HG03565 (cell line): ENCODE data around the gene CNOT2.

Source experiments
- ATAC-seq: cut with Tn5 transposase; IDR thresholded peaks from one replicate; pipeline ENCODE4 v1.9.1; 2021; ENCODE audit warnings: mild to moderate bottlenecking, moderate library complexity; ENCODE audit not compliant: unreplicated experiment

The CNOT2 gene, protein sequence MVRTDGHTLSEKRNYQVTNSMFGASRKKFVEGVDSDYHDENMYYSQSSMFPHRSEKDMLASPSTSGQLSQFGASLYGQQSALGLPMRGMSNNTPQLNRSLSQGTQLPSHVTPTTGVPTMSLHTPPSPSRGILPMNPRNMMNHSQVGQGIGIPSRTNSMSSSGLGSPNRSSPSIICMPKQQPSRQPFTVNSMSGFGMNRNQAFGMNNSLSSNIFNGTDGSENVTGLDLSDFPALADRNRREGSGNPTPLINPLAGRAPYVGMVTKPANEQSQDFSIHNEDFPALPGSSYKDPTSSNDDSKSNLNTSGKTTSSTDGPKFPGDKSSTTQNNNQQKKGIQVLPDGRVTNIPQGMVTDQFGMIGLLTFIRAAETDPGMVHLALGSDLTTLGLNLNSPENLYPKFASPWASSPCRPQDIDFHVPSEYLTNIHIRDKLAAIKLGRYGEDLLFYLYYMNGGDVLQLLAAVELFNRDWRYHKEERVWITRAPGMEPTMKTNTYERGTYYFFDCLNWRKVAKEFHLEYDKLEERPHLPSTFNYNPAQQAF

GRCh38 chr12:70242695-70243509, at the start of gene CNOT2:
Gene CNOT2, plus strand, starts transcription at chr12:70243433. Its CDS starts 34,794 bp downstream, at chr12:70278227.
- peak; percentile 54 for ATAC-seq

GRCh38 chr12:70194076-70194475, 49.2 kb upstream of the CNOT2 start:
- no peak for ATAC-seq

DNA sequence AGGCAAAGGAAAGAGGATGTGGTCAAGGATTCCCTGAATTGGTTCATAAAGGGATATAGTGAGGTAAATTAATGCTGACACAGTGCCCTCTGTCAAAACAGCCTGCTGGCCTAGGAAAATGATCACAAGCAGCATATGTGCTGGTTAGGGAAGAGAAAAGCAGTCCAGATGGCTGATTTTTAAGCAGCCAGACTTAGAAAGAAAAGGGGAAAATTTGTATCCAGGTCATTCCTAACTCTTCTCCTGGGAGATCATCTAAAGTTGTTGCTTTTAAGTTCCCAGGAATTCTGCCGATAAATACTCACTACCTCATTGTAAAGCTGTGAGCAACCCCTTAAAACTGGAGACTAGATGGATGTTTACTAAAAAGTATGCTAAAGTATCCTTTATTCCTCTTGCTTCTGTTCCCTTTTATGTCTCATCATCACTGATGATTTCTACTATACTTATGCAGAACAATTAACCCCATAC, 46.4 kb upstream of the CNOT2 start:
- no peak for ATAC-seq

- ATAC-seq, result no peak
Measured at GRCh38 chr12:70197345-70197744, 45.9 kb upstream of the CNOT2 start.

DNA sequence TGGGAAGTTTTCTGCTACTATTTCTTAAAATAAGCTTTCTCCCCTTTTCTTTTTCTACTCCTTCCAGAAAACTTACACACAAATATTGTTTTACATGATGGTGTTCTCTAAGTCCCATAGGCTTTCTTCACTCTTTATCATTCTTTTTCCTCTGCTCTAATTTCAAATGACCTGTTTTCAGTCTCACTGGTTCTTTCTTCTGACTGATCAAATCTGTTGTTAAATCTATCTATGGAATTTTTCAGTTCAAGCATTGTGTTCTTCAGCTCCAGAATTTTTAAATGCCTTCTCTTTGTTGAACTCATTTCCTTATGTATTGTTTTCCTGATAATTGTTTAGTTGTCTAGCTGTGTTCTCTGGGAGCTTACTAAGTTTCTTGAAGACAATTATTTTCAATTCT, 29.5 kb upstream of the CNOT2 start:
- ATAC-seq, result no peak

DNA sequence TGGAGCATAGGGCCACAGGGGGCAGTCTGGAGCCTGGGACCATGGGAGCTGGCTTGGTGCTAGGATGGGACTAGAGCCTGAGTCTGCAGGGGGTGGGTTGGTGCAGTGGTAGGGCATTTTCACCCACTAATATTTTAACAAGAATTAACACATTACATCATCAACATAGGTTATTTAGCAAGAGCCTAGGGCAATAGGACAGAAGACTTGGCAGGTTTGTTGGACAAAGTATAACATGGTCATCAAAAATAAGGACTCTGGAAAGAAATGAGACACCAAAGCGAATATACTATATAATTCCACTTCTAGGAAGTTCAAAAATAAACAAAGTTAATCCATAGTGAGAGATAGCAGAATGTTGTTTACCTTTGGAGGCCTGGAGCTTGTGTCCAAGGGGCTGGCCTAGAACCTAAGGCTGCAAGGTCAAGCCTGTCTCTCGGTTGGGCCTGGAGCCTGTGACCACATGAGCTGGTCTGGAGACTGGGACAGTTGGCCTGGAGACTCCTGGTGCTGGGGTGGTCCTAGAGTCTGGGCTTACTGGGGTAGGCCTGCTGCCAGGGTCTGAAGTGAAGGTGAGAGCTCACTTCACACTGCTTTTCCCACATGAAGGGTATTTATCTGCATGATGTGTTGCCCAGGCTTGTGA, 28.1 kb upstream of the CNOT2 start:
- no peak for ATAC-seq

DNA sequence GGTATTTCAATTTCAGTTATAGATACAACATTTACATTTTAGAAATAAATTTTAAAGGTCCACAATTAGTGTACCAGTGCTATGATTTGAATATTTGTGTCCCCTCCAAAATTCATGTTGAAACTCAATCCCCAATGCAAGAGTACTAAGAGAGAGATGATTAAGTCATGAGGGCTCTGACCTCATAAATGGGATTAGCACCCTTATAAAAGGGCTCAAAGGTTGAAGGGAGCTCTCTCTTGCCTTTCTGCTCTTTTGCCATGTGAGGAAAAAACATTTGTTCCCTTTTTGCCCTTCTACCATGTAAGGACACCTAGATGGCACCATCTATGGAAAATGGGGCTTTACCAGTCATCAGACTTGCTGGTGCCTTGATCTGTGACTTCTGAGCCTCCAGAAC, 25.8 kb upstream of the CNOT2 start:
- no peak for ATAC-seq

- ATAC-seq, result no peak
Measured at GRCh38 chr12:70221626-70222025, 21.6 kb upstream of the CNOT2 start.

GRCh38 chr12:70227911-70228310, 15.3 kb upstream of the CNOT2 start:
- no peak for ATAC-seq

DNA sequence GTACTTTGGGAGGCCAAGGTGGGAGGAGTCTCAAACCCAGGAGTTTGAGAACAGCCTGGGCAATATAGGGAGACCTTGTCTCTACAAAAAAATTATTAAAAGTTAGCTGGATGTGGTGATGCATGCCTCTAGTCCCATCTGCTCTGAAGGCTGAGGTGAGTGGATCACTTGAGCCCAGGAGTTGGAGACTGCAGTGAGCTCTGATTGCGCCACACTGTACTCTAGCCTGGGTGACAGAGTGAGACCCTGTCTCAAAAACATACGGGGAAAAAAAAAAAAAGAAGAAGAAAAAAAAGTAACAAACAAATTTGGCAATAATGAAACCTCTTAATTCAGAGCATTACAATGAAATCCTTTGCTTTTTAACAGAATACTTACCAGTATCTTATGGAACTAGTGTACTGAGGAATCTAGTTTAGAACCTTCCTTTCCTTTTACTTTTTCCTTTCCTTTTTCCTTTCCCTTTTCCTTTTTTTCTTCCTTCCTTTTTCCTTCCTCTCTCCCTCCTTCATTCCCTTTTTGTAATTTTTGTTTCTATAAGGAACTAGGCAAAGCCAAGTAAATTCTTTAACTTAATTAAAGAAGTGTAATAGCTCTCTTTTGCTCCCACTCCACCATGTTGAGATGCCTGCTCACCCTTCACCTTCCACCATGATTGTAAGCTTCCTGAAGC, 12.2 kb upstream of the CNOT2 start:
- ATAC-seq, result no peak

- ATAC-seq, result no peak
Measured at GRCh38 chr12:70236990-70237389, 6.2 kb upstream of the CNOT2 start.

GRCh38 chr12:70240673-70241072, 2.6 kb upstream of the CNOT2 start:
- no peak for ATAC-seq

DNA sequence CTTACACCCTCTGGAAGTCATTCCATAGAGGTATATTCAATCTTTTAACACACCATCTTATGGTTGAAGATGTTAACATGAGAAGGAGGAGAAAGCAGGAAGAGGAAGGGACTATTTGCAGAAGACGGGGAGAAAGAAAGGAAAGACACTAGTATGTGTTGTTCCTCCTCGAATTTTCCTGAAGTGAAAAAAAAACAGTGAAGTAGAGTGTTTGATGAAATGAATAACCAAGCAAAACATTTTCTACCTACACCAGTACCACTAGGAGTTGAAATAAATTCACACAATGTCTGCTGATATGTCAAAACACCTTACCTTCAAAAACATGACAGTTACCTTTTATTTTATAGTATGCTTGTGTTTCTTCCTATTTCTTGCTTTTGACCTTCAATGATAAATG, 1.4 kb upstream of the CNOT2 start:
- no peak for ATAC-seq

GRCh38 chr12:70243510-70244371, 508 bp downstream of the CNOT2 start:
- ATAC-seq, result peak; percentile 25

DNA sequence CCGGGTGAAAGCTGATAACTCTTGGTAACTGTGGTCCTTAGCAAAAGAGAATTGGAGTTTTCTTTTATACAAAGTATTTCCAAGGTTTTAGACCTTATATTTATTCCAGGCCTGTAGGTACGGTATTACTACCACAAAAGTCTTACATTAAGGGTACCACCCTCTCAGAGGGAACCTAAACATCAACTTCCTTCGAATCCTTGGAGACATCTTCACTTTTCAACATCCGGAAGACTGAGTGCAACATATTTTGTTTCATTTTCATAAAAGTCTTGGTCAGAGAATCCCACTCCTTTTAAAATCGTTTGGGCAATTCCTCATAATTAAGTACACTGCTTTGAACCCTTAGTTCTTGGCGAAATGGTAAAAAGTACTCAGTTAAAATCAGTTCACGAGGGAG, 1.2 kb downstream of the CNOT2 start:
- ATAC-seq, result no peak

DNA sequence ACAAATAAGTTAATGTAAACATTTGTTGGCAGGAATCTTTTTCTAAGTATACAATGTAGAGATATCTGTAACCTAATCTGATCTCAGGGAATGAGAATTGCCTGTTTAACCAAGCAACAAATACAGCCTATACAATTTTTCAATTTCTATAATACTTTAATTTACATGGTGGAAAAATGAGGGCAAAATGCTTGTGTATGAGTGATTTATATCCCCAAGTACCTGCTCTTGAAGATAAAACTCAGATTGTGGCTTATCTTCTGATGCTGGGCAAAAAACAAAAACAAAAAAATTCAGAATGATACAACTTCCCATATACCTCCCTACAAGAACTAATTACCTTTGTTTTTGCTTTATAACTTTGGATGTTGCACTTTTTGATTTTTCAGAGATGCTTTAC, 2.2 kb downstream of the CNOT2 start:
- no peak for ATAC-seq

DNA sequence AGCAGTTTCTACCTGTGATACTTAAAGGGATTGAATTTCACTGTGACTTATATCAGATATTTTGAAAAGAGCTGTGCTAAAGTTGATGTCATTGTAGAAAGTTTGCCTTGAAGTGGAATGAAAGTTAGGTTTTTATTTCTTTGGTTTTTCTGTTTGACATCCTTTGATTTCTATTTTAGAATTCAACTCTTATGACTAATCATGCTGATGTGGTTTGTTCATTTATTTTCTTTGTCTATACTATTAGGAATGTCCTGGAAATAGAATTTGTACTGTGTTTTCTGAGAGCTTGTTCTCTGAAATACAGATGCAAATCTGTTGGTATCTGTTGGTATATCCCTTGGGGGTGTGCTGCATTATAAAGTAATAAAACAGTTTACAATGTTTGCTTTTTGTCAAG, 3.3 kb downstream of the CNOT2 start:
- no peak for ATAC-seq

DNA sequence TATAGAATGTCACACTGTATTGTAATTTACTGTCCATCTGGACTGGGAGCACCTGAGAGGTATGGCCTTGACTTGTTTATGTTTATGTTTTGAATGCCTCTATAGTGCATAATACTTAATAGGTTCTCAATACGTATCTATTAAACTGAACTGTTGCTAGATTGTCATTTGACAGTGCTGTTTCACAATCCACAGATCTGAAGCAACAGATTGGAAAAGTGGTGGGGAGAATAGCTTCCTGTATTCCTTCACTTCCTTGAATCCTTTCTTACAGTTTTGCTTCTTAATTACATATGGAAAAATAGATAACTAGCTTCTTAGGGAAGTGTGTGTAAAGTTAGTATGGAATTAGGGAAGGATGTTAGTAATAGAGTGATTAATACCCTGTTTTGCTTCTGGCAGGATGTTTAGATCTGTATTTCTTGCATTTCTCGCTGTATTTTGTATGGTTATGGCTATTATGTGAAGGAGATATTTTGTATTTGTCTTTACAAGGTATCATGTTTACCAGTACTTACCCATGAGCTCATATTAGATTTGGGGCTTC, 4.5 kb downstream of the CNOT2 start:
- no peak for ATAC-seq

GRCh38 chr12:70248876-70249275, 5.6 kb downstream of the CNOT2 start:
- no peak for ATAC-seq
